GM21390 (cell line): ENCODE results near the gene PCK2.

Source experiments
- ATAC-seq: cut with Tn5 transposase; IDR thresholded peaks from one replicate; pipeline ENCODE4 v1.9.1; 2021; ENCODE audit not compliant: unreplicated experiment

PCK2 gene

DNA sequence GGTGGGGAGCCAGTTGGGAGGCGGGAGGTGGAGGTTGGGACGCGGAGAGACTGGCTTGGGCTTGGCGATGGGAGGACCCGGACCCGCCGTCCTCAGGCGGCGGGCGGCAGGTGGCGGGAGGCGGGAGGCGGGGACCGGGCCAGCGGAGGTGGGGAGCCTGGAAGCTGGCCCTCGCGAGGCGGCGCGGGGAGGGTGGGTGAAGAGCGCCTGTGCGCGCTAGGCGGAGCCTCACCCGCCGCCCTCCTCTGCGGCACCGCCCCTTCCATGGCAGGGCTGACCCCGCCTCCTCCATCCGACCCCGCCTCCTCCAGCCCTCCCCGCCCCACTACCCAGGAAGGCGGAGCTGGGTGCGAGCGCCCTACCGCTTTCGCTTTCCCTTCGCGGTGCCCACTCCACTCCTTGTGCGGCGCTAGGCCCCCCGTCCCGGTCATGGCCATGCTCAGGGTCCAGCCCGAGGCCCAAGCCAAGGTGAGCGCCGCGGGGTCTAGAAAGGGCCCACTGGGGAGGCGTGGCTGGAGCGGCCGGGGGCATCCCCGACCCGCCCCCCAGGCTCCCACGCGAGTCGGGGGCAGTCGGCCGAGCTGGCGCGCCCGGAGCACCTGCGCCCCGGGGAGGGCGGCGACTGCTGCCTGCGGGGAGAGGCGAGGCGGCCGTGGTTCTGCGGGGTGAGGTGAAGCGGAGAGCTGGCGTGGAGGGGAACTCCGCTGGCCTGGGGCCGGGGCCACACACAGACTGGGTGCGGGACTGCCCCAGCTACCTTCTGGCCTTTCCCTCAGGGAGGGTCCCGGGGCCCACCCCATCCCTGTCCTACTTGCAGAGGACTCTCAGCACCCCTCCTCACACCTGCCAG, 41.9 kb downstream of the PCK2 start, which contains the start of gene PSME1:
Gene PSME1 (plus strand): TSS at position 361 of the 850 bp plus-strand sequence. CDS start 69 bp downstream, at position 430.
- peak; percentile 73 for ATAC-seq

DNA sequence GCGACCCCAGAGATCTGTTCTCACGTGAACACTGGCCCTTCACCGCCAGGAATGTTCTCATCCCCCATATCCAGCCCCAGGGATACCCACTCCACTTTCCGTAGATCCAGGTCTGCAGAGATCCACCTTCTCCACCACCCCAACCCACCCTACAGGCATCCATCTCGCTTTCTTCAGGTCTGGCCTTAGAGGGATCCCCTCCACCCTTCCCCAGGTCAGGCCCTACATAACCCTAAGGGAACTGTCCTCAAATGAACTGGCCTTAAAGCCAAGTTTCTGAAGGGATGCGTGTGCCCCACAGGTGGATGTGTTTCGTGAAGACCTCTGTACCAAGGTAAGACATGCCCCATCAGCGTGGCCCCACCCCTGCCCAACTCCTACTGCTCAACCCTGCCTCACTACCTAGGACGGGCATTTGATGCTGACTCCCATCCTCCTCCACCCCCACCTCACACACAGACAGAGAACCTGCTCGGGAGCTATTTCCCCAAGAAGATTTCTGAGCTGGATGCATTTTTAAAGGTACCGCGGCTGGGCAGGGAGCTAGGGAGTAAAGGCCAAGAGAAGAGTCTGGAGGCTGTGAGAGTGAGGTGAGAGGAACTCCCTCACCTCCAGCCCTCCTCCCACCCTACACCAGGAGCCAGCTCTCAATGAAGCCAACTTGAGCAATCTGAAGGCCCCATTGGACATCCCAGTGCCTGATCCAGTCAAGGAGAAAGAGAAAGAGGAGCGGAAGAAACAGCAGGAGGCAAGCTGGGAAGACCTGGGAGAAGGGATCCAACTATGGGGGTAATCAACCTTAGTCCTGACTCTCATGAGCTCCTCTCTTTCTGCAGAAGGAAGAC, 42.8 kb downstream of the PCK2 start:
- ATAC-seq = no peak

DNA sequence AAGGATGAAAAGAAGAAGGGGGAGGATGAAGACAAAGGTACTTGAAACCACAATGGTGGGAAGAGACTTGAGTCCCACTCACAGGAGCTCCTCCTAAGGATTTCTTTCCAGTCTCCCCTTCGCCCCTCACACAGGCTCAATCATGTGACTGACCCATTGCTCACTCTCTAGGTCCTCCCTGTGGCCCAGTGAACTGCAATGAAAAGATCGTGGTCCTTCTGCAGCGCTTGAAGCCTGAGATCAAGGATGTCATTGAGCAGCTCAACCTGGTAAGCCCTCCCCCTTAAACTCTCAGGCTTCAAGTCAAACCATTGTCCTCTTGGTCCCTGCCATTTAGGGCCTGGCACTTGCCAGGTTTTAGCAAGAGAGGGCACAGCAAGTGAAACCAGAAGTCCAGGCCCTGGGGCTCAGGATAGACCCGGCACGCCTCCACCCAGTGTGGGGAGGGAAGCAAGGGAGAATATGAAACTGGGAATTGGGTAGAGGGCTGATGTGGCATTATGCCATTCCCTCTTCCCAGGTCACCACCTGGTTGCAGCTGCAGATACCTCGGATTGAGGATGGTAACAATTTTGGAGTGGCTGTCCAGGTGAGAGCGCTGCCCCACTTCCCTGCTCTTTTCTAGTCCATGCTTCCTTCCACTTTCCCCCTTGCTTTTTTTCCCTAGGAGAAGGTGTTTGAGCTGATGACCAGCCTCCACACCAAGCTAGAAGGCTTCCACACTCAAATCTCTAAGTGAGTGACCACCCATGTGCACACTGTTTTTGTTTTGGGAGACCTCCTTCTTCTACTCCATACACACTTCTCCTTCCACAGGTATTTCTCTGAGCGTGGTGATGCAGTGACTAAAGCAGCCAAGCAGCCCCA, 43.7 kb downstream of the PCK2 start:
- ATAC-seq = no peak

DNA sequence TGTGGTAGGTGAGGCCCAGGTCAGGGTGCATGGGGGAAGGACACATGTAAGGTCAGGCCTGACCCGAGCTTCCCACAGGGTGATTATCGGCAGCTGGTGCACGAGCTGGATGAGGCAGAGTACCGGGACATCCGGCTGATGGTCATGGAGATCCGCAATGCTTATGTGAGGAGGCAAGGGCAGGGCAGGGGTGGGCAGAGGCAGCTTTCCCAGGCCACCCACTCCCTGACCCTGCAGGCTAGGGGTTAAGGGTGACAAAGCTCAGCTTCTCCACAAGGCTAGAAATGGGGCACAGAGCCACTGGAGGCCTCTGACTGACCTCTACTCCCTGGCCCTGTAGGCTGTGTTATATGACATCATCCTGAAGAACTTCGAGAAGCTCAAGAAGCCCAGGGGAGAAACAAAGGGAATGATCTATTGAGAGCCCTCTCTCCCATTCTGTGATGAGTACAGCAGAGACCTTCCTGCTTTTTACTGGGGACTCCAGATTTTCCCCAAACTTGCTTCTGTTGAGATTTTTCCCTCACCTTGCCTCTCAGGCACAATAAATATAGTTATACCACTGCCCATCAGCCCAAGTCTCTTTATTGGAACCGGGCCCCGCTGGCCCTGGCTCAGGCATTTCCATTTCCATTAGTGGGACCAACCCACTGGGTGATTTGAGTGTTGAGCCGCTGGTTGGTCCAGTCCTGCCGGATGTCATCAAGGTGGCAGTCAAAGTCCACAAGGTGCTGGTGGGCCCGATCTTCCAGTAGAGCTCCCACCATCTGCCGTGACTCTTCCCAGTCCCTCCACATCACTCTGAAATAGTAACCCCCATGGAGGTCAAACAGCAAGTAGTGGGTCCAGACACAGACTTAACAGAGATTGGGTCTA, 44.5 kb downstream of the PCK2 start:
- no peak for ATAC-seq

DNA sequence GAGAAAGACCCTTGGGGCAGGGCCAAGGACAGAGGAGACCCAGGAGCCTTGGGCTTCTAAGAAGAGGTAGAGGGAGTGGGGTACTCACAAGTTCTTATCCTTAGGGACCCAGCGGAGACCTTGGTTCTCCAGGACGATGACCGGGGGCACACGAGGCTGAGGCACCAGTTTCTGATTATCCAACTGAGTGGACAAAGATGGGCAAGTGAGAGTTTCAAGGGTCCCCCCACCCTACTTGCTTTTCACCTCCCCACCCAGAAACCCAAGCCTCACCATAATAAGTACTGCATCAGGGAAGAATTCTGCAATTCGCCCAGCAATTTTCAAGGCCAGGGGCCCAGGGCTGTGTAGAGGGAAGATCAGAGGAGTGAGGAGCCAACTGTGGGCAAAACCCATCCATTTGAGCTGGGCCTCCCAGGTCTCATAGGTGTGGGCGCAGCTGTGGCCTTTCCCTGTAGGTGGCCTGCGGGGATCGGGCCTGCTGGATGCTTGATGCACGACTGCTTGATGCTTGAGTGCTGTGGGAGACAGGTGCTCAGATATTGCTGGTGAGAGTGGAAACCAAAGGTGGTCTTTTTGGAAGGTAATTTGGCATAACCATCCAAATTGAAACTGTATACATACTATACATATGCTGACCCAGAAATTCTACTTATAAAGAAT, 45.3 kb downstream of the PCK2 start:
- no peak for ATAC-seq

DNA sequence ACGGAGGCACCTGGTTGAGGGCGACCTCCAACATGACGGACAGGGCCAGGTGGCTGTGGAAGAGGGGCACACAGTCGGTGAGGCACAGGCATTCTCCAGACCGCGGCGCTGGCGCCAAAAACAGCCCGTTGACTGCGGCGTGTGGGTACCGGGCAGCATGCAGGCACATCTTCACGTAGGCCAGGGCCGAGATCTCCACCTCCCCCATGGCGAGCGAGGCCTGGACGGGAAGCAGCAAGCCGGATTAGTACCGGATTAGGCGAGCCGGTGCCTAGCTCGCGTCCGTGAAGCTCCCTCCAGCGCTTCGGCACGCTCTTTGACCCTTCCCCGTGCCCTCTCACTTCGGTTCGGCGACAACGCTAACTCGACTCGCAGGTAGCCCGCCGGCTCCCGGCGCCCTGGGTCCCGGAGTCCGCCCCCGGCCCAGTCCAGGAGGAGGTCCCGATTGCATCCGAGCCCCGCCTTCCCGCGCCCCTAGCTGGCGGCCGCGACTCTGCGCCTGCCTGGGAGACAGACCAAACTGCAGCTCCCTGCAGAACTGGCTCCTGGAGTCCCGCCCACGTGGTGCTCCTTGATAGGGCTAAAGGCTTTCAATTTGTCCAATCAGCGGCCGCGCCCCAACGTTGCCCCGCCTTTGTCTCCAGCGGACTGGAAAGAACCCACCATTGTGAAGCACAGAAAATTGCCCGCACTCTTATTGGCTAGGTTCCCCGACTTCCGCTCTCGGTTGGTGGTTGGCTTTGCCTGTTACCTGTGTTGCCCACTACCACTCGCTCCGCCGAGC, 47.2 kb downstream of the PCK2 start, which contains the start of gene EMC9:
Gene EMC9 (minus strand): TSS at position 495 of the 784 bp plus-strand sequence. CDS start 287 bp downstream, at position 208.
- ATAC-seq = peak; percentile 84

DNA sequence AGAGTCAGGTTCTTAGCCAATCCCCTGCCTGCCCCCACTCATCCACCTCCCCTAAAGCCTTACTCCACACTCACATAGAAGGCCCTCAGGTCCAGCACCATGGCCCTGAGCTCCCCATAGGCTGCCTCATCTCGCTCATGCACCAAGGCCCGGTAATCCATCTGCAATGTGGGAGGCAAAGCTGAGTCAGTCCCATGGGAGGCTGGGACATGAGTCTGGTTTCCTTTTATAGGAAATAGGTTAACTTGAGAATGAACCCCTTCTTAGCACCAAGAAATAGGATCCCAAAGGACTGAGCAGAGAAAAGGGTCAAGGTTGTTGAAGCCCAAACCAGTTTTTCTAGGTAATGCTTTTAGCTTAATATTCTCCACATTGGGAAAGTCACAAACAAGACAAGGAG, 49.4 kb downstream of the PCK2 start:
- ATAC-seq = no peak

DNA sequence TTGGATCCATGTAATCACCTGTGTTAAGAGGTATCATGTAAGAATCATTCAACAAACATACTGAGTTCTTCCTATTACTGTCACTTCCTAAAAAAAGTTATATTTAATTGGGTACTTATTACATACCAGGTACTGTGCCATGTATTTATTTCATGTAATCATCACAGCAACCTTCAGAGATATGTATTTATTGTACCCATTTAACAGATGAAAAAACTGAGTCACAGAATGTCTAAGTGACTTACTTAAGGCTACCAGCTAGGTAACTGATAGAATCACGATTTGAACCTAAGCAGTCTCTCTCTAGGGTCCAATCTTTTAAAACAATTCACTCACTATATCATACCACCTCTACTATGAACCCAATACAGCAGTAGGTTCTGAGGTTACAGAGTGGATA, 50.3 kb downstream of the PCK2 start:
- ATAC-seq = no peak

DNA sequence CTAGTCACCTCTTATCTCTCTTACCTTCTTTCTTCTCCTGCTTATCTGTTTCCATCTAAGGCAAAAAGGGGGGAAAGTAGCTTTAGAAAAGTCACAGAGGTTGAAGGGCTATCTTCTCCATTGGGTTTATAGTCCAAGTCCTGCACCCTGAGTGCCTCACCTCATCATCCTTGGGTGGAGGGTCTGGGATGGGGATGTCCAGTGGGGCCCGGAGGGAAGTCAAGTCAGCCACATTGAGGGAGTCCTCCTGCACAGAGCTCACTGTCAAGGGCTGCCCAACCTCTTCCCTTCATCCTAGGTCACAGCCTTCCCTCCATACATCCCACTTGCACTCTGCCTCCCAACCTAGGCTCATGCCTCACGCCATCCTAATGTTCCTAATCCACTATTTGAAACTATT, 51.1 kb downstream of the PCK2 start:
- no peak for ATAC-seq

DNA sequence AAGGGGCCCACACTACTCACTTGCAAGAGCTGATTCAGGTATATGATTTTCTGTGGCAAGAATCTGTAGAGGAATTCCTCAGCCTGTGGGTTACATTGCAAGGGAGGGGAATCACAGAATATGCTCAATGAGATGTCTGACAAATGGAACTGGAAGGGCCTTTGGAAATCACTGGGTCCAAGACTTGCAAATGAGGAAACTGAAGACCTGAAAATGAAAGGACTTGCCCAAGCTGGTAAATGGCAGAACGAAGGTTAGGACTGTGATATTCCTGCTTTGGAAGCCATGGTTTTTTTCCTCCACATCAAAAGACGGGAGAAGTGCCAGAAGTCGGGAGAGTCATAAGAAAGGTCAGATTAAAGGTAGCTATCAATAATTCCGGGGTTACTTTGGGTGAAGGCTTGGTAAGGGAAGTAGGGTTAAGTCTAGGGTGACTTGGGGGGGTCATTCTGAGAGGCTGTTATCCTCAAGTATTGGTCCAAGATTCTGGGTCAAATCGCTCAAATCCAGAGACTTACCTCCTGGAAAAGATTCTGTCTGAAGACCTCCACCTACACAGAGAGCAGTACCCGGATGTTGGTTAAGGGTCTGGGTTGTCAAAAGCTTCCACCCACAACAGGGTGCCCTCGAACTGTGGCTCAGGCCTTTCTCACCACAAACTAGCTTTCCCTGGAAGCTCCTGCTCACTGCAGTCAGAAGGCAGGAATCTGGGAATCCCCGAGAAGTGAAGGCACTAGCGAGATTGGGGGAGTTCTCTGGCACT, 51.8 kb downstream of the PCK2 start:
- ATAC-seq = no peak

DNA sequence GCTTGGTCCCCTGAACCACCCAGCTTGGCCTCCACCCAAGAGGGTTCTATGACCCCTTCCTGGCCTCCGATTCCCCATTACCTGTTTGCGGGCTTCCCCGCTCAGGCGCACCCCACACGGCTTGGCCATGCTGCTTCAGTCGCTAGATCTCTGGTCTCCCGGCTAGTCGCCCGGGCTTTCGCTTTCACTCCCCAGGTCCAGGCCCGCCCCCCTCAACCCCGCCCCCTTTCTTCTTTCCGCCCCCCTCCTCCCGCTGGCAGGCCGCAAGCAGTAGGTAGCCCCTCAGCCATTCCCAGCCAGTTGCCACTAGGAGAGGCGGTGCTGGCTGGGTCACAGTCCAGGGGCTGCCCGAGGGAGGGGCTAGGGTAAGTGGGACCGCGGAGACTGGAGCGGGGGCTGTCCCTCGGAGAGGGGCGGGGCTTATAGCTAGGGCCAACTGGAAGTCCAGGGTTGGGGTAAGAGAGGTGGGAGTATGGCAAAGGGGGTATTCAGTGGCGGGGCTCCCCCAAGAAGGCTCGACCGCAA, 52.4 kb downstream of the PCK2 start, which contains the start of gene PSME2:
Gene PSME2 (minus strand): TSS at position 158 of the 525 bp plus-strand sequence. CDS start 29 bp downstream, at position 129.
- peak; percentile 56 for ATAC-seq

DNA sequence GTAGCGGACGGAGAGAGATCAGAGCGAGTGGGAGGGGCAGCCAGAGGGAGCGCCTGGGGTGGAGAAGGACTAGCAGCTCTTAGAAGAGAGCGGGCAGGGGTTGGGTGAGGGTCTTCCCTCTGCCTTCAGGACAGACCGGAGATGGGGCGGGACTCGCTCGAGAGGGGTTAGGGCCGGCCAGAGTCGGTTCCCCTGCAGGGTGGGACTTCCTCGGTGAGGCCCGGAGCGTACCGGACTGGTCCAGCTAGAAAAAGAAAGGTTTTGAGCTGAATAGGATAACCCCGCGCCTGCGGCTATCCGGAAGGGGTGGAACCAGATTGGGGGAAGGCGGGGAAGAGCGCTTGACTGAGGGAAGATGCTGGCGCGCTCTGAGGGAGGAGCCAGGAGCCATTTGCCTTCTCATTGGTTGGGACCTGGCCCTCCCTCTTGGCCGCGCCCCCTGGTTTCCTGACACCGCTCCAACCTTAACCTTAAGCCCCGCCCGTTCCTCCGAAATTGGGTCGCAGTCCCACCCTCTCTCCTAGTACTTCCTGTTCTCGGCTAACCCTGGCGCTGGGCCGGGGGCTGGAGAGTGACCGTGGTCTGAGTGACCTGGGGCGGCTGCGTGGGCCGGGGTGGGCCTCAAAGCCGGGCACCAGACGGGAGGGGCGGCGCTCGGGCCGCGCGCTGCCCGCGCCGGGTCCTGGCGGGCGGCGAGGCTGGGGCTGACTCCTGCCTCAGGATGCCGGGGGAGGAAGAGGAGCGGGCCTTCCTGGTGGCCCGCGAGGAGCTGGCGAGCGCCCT, 53.1 kb downstream of the PCK2 start, which contains the start of gene RNF31:
Gene RNF31 (plus strand): TSS at position 521 of the 783 bp plus-strand sequence. CDS start 201 bp downstream, at position 722.
- ATAC-seq = peak; percentile 82

DNA sequence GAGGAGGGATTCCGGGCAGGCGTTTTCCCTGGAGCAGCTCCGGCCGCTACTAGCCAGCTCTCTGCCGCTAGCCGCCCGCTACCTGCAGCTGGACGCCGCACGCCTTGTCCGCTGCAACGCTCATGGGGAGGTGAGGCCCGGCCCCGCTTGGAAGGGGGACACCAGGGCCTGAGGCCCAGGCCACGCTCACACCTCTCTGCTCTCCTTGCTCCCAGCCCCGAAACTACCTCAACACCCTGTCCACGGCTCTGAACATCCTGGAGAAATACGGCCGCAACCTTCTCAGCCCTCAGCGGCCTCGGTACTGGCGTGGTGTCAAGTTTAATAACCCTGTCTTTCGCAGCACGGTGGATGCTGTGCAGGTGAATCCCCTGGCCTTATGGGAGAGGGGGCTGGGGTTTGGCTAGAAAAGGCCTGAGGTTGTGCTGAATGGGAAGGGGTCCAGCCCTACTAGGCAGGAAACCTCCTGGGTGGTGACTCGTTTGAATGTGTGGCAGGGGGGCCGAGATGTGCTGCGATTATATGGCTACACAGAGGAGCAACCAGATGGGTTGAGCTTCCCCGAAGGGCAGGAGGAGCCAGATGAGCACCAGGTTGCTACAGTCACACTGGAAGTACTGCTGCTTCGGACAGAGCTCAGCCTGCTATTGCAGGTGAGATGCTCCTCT, 53.8 kb downstream of the PCK2 start:
- ATAC-seq = no peak

DNA sequence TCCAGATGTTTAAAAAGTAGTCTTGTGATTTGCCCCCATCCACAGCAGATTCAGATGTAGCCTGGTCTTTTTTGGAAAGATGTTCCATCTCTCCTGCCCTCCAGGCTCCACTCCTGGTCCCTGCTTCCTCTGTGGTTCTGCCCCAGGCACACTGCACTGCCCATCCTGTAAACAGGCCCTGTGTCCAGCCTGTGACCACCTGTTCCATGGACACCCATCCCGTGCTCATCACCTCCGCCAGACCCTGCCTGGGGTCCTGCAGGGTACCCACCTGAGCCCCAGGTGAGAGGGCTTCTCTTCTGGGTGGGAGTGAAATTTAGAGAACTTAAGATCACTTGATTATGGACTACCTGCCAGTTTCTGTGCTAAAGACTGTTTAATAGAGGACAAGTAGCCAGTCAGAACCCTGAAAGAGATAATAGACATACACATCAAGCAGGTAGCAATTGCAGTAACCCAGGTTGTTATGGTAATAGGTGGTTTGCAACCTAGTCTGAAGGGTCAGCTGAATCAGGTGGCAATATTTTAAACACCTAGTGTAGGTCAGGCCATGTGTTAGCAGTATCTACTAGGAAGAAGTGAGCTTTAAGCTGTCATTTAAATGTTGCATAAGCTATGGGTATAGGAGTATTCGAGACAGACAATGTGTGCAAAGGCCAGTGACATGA, 55.3 kb downstream of the PCK2 start:
- ATAC-seq = no peak

DNA sequence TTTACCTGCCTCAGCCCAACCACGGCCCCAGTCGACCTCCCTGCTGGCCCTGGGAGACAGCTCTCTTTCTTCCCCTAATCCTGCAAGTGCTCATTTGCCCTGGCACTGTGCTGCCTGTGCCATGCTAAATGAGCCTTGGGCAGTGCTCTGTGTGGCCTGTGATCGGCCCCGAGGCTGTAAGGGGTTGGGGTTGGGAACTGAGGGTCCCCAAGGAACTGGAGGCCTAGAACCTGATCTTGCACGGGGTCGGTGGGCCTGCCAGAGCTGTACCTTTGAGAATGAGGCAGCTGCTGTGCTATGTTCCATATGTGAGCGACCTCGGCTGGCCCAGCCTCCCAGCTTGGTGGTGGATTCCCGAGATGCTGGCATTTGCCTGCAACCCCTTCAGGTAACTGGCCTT, 56.0 kb downstream of the PCK2 start:
- ATAC-seq = no peak
